HG03045 (cell line): ENCODE results near the gene WDR86.

Source experiments
- ATAC-seq: cut with Tn5 transposase; IDR thresholded peaks from one replicate; pipeline ENCODE4 v1.9.1; 2021; ENCODE audit warnings: mild to moderate bottlenecking, moderate library complexity; ENCODE audit not compliant: unreplicated experiment

The WDR86 gene

GRCh38 chr7:151409667-151410404 lies at the start of gene WDR86:
Gene WDR86, minus strand, starts transcription at chr7:151410038. Its CDS starts 449 bp downstream, at chr7:151409589.
- ATAC-seq = no peak

GRCh38 chr7:151457534-151457933 lies 47.7 kb upstream of the WDR86 start:
- no peak for ATAC-seq

- ATAC-seq = no peak
Measured at GRCh38 chr7:151456782-151457181, 46.9 kb upstream of the WDR86 start.

GRCh38 chr7:151456276-151456675 lies 46.4 kb upstream of the WDR86 start:
- ATAC-seq = no peak

GRCh38 chr7:151455690-151456089 lies 45.9 kb upstream of the WDR86 start:
- ATAC-seq = no peak

- ATAC-seq = no peak
Measured at GRCh38 chr7:151454932-151455530, 45.2 kb upstream of the WDR86 start.

GRCh38 chr7:151454305-151454704 lies 44.5 kb upstream of the WDR86 start:
- no peak for ATAC-seq

GRCh38 chr7:151453326-151453791 lies 43.5 kb upstream of the WDR86 start:
- ATAC-seq = no peak

- no peak for ATAC-seq
Measured at GRCh38 chr7:151452680-151453325, 43.0 kb upstream of the WDR86 start.

- no peak for ATAC-seq
Measured at GRCh38 chr7:151451626-151452571, 42.1 kb upstream of the WDR86 start.

GRCh38 chr7:151451156-151451555 lies 41.3 kb upstream of the WDR86 start:
- no peak for ATAC-seq

- no peak for ATAC-seq
Measured at GRCh38 chr7:151449990-151450389, 40.2 kb upstream of the WDR86 start.

- no peak for ATAC-seq
Measured at GRCh38 chr7:151448261-151449252, 38.7 kb upstream of the WDR86 start.

GRCh38 chr7:151447901-151448260 lies 38.0 kb upstream of the WDR86 start:
- ATAC-seq = no peak

- ATAC-seq = no peak
Measured at GRCh38 chr7:151447312-151447711, 37.5 kb upstream of the WDR86 start.

- ATAC-seq = no peak
Measured at GRCh38 chr7:151446412-151446811, 36.6 kb upstream of the WDR86 start.

- no peak for ATAC-seq
Measured at GRCh38 chr7:151444632-151445031, 34.8 kb upstream of the WDR86 start.

- ATAC-seq = no peak
Measured at GRCh38 chr7:151442776-151443496, 33.1 kb upstream of the WDR86 start.

GRCh38 chr7:151440799-151441445 lies 31.1 kb upstream of the WDR86 start:
- ATAC-seq = no peak
